Heart left ventricle (tissue), 13 donors: ENCODE data around the gene GOLGA6D.
A peak's percentile ranks its signal among the peaks of the same experiment; 100 is the strongest.

ENCODE experiments used
- POLR2A ChIP-seq, 2 donors: fragments of 450-650 bp; IDR thresholded peaks; one replicate each; pipeline ENCODE4 v1.6.1; 2017; ENCODE audit warnings: antibody characterized with exemption in 2 of 2, mild to moderate bottlenecking in 2 of 2, moderate library complexity in 2 of 2
- TF ChIP-seq, protein P1 (sequence below), 12 donors: fragments of 200-600 bp; sonication (generic) in 4 of 12; IDR thresholded peaks; one replicate each; pipeline versions ENCODE4 v1.5.0 to v1.8.0; 2018 to 2022; ENCODE audit warnings: antibody characterized with exemption in 12 of 12, mild to moderate bottlenecking in 5 of 12
- donor health status: ischemic (EF 13 %, LVEDD 7.1; RV severe dilation, severe dysfunction).
- donor health status: DM: no; HTN: yes; CAD: no.
- donor health status: DM: no; HTN: no; CAD: no.
- donor health status: ischemic (EF 25% LVEDD 6.9; RV normal size, moderate dysfunction).
- donor health status: ischemic (EF 25% LVEDD 5.7; RV mildly dilated, moderate dysfunction).
- donor health status: ischemic (EF 35%, LVEDD 5.7; RV mildly dilated, moderate dysfunction).
- donor health status: nonischemic (EF 11% LVEDD 7.7; RV severe dilation, severe dysfunction).
- donor health status: DM: yes; HTN: yes; CAD: no.
- donor health status: PGD.
- donor health status: ischemic (EF 29% LVEDD 5.4; RV normal size, mild dysfunction).
- donor health status: nonischemic (EF 23%, LVEDD 6.1; RV moderate dilation, normal function).

DNA sequence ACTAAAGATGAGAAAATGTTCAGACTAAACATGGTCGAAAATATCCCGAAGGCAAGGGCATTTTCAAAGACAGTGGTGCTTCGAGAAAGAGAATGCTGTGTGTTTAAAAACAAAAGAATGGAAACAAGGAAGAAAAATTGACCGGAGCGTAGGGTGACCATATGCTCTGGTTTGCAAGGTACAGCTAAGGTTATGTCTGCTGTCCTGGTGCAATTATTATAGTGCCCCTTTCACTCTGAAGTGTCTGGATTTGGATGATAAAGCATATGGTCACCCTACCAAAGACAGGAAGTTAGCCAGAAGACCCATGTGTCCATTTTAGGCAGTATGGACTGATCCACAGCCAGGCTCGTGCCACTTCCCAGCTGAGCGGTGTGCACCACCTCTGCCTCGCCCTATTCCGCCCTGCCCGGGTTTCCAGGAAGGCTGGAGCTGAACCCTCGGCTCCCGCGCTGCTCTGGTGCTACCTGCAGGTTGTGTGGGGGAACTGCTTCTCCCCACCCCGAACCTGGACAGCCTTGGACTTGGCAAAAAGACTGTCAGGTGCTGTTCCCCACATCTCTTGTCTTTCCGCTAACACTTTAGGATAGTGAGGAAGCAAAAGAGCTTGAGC lies 25.2 kb downstream of the GOLGA6D start:
- TF ChIP-seq, protein P1, sequence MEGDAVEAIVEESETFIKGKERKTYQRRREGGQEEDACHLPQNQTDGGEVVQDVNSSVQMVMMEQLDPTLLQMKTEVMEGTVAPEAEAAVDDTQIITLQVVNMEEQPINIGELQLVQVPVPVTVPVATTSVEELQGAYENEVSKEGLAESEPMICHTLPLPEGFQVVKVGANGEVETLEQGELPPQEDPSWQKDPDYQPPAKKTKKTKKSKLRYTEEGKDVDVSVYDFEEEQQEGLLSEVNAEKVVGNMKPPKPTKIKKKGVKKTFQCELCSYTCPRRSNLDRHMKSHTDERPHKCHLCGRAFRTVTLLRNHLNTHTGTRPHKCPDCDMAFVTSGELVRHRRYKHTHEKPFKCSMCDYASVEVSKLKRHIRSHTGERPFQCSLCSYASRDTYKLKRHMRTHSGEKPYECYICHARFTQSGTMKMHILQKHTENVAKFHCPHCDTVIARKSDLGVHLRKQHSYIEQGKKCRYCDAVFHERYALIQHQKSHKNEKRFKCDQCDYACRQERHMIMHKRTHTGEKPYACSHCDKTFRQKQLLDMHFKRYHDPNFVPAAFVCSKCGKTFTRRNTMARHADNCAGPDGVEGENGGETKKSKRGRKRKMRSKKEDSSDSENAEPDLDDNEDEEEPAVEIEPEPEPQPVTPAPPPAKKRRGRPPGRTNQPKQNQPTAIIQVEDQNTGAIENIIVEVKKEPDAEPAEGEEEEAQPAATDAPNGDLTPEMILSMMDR (IDR thresholded peaks at IDR 0.05) = peak in 7 of 12 donors; percentile 9 to 33 (median 10)
- no peak for TF ChIP-seq POLR2A (IDR thresholded peaks at IDR 0.05)
